ENCODE data around the gene DNAJC7. TPM values are rescaled to one million over a fixed set of nuclear protein-coding genes. Genes with fewer than 3 reads are reported as not detected.
A peak's percentile ranks its signal among the peaks of the same experiment; 100 is the strongest.

DNAJC7 gene
- total RNA-seq, 1 experiment from 2014 or later, result 72.0 TPM

- Histone ChIP-seq H3K27me3 (ENCODE audit: control insufficient read depth, insufficient read depth, low read length) (no peaks in the 10 kb centered on the region), H3K4me1 (ENCODE audit: control insufficient read depth, insufficient read depth, low read length) (peaks cover 12% of the 10 kb centered on the region; the same call in 1 of the 2 replicates), H3K27ac (ENCODE audit: low read length) (peak within 1 kb of the TSS; percentile 93), H3K36me3 (ENCODE audit: control insufficient read depth, insufficient read depth, low read length) (peaks cover 8% of the 10 kb centered on the region; the same call in 1 of the 2 replicates), H3K4me3 (ENCODE audit: low read depth in 2 of 2, low read length in 2 of 2) (peak within 1 kb of the TSS; percentile 94 to 95), H3K9me3 (ENCODE audit: control insufficient read depth, insufficient read depth, low read depth, low read length) (no peaks in the 10 kb centered on the region)
- ChIA-PET POLR2A (interaction anchor here (0.6 kb wide), 1 partner anchor 60 kb away, joined by 5 read pairs; no protein-coding TSS in a partner anchor), CTCF (no interaction called here)
- BruUV-seq (replicated peaks), result no TSS peak
- DNase-seq (ENCODE audit: low read depth, low spot score), result peak; percentile 17
- TF ChIP-seq POLR2AphosphoS5 (IDR thresholded peaks at IDR 0.05; ENCODE audit: low read depth, low read length), result peak; percentile 75
- TF ChIP-seq SIN3A (IDR thresholded peaks at IDR 0.05; ENCODE audit: borderline replicate concordance, insufficient read depth, low read depth, low read length), result no peak; the same call in 1 of the 2 replicates
- TF ChIP-seq CTCF (IDR thresholded peaks at IDR 0.05), result peak; percentile 84
- ATAC-seq, result peak; percentile 85
- in situ Hi-C loops (cut with HindIII; ENCODE audit: low pct_unique_long_range_greater_than_20kb, low sequenced_read_pairs), result no loop called here
- intact Hi-C loops (cut with micrococcal nuclease; ENCODE audit: unreplicated experiment), result no loop called here
These were observed 2.5 kb upstream of the DNAJC7 start, which contains the start of gene NKIRAS2 for GRCh38 chr17:42019509-42020404. TSS of gene NKIRAS2 (plus strand) at chr17:42020090. CDS start at chr17:42021578, 1,488 bp downstream.

- ChIA-PET POLR2A (interaction anchor here (0.5 kb wide), 1 partner anchor 16 kb away, joined by 8 read pairs; no protein-coding TSS in a partner anchor), CTCF (no interaction called here)
- Histone ChIP-seq H3K4me3 (ENCODE audit: low read depth in 2 of 2, low read length in 2 of 2) (no peak overlapping the region), H3K9me3 (ENCODE audit: control insufficient read depth, insufficient read depth, low read depth, low read length) (no peaks in the 10 kb centered on the region), H3K4me1 (ENCODE audit: control insufficient read depth, insufficient read depth, low read length) (peaks cover 7% of the 10 kb centered on the region; the same call in 1 of the 2 replicates), H3K27ac (ENCODE audit: low read length) (no peak overlapping the region), H3K36me3 (ENCODE audit: control insufficient read depth, insufficient read depth, low read length) (peaks cover 8% of the 10 kb centered on the region; the same call in 1 of the 2 replicates), H3K27me3 (ENCODE audit: control insufficient read depth, insufficient read depth, low read length) (no peaks in the 10 kb centered on the region)
- TF ChIP-seq TCF7L2 (IDR thresholded peaks at IDR 0.05; ENCODE audit: low read depth, low read length) (no peak), POLR2AphosphoS5 (IDR thresholded peaks at IDR 0.05; ENCODE audit: low read depth, low read length) (no peak), SIN3A (IDR thresholded peaks at IDR 0.05; ENCODE audit: borderline replicate concordance, insufficient read depth, low read depth, low read length) (no peak), CTCF (IDR thresholded peaks at IDR 0.05) (no peak), REST (IDR thresholded peaks at IDR 0.05; ENCODE audit: insufficient read depth in 1 of 2, low read depth in 2 of 2, low read length in 1 of 2) (no peak)
- in situ Hi-C loops (cut with HindIII; ENCODE audit: low pct_unique_long_range_greater_than_20kb, low sequenced_read_pairs), result no loop called here
- ATAC-seq (no peak), DNase-seq (ENCODE audit: low read depth, low spot score) (no peak)
- intact Hi-C loops (cut with micrococcal nuclease; ENCODE audit: unreplicated experiment), result no loop called here
- BruUV-seq (replicated peaks), result no TSS peak
These were observed 1.7 kb upstream of the DNAJC7 start for GRCh38 chr17:42018988-42019387.
